SK-N-MC (cell line): ENCODE results near the gene SCP2.

Experiments
- EZH2 ChIP-seq: fragments of 200-600 bp; sonication (generic); IDR thresholded peaks from one replicate; pipeline ENCODE4 v1.6.1; 2017; ENCODE audit warnings: antibody characterized with exemption
- FOXP2 ChIP-seq: optimal IDR thresholded peaks from 2 replicates; pipeline ENCODE3; 2011; ENCODE audit warnings: mild to moderate bottlenecking, moderate library complexity; ENCODE audit not compliant: insufficient read depth; ENCODE audit errors: extremely low read length, control extremely low read depth
- POLR2AphosphoS5 ChIP-seq: IDR thresholded peaks from 2 replicates; pipeline ENCODE4 v1.6.1; 2012; ENCODE audit warnings: mild to moderate bottlenecking, low read depth, low read length, borderline replicate concordance

- no peak for TF ChIP-seq POLR2AphosphoS5
- TF ChIP-seq EZH2, result no peak
- TF ChIP-seq FOXP2, result no peak
Observed at GRCh38 chr1:52927212-52928014, at the start of gene SCP2.
